GM12875 (cell line): ENCODE results near the gene CLTCL1.
A peak's percentile ranks its signal among the peaks of the same experiment; 100 is the strongest.

Experiments
- H3K4me3 ChIP-seq: one replicate; pipeline ENCODE4 v1.5.1; 2011; ENCODE audit warnings: low read depth, low read length, control low read depth
- TF ChIP-seq, protein P1 (sequence below): IDR thresholded peaks from 2 replicates; pipeline ENCODE4 v1.5.1; 2011; ENCODE audit warnings: low read depth, mild to moderate bottlenecking, control low read depth, inconsistent platforms, low read length, moderate library complexity, borderline replicate concordance; ENCODE audit not compliant: insufficient read depth

CLTCL1 gene

DNA sequence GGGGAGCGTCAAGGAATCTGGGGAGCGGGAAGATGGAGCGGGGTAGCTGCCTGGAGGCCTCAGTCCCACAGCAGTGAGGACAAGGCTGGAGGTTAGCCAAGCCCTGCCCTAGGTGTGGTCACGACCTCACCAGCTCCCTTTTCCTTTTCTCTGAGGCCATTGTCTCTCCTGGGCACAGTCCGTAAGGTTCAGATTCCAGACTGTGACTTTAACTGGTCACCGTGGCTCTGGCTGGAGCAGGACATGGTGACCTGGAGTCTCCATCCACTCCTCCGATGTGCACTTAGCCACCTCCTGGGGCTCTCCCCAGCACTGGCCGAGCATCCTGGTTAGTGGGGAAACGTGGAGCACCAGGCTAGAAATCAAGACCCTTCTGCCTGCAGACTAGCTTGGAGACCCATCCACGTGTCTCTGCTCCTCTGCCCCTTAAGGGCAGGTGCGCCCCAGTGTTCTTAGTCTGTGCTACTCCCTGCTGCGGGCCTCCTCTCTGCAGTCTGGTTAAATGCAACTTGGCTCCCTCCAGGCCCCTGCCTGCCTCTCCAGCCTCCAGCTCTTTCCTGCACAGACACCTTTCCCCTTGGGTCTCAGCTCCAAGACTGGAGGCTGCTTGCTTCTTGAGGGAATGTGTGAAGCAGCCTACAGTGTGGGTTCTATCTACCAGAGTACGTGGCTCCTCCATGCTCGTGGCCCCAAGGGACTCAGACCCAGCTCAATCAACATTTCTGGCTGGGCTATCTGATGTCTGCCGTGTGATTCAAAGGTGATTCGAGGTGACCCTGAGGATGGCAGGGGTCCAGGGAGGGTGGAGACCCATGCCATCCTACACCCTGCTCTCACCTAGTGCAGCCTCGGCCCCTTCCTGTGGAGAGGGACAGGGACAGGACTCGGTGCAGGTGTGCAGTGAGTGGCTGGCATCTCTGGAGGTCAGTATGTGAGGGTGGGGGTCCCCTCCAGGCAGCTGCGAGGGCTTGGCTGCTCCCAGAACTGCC is 118.2 kb downstream of the CLTCL1 start:
- TF ChIP-seq, protein P1, sequence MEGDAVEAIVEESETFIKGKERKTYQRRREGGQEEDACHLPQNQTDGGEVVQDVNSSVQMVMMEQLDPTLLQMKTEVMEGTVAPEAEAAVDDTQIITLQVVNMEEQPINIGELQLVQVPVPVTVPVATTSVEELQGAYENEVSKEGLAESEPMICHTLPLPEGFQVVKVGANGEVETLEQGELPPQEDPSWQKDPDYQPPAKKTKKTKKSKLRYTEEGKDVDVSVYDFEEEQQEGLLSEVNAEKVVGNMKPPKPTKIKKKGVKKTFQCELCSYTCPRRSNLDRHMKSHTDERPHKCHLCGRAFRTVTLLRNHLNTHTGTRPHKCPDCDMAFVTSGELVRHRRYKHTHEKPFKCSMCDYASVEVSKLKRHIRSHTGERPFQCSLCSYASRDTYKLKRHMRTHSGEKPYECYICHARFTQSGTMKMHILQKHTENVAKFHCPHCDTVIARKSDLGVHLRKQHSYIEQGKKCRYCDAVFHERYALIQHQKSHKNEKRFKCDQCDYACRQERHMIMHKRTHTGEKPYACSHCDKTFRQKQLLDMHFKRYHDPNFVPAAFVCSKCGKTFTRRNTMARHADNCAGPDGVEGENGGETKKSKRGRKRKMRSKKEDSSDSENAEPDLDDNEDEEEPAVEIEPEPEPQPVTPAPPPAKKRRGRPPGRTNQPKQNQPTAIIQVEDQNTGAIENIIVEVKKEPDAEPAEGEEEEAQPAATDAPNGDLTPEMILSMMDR = no peak
- H3K4me3 ChIP-seq = peak overlapping the region; percentile 26

GRCh38 chr22:19172213-19173046 is 119.1 kb downstream of the CLTCL1 start:
- peak overlapping the region; percentile 87 for H3K4me3 ChIP-seq
- TF ChIP-seq, protein P1 = no peak

- TF ChIP-seq, protein P1 = no peak
- no peak overlapping the region for H3K4me3 ChIP-seq
These were observed 121.6 kb downstream of the CLTCL1 start for GRCh38 chr22:19169947-19170318.

DNA sequence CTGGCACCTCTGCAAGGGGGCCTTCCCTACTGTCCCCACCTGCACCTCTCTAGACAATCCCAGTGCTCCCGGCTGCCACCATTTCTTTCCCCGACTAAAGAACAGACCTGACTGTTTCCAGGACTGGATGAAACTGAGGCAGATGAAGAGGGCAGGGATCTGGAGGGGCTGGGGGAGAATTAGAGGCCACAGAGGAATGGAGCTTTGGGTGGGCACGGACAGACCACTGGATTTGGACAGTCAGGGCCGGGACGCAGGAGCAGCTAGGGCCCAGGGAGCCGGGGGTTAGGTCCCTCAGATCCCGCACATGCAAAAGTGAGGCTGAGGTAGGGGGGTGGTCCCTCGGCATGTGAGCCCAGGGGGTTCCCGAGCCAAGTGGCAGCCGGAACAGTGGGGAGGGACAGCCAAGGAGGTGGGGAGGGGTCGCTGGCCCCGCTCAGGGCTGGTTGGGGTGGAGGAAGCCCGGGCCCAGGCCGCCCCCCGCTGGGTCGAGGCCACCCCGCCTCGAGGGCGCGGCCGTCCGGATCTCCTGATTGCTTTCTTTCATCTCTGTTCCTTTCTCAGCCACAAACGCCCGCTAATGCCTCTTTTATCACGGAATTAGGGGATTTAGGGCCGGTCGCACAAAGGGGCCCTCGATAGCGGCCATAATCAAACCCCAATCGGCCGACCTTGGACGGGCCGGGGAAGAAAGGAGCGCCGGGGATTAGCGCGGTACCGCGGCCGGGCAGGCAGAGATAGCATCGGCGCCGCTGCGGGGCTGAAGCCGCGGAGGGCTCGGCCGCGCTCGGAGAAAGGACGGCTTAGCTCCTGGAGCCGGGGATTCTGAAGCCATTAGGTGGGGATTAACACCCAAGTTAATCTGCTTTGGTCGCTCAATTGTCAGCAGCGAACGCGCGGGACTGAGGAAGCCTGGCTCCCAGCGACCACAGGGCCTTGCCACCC is 122.2 kb downstream of the CLTCL1 start:
- TF ChIP-seq, protein P1 = no peak
- H3K4me3 ChIP-seq = no peak overlapping the region

GRCh38 chr22:19168088-19168890 is 123.2 kb downstream of the CLTCL1 start:
- no peak overlapping the region for H3K4me3 ChIP-seq
- TF ChIP-seq, protein P1 = no peak
